HG03469 (cell line): ENCODE measurements around the gene KIRREL3.

Experiments
- ATAC-seq: cut with Tn5 transposase; IDR thresholded peaks from one replicate; pipeline ENCODE4 v1.9.1; 2021; ENCODE audit warnings: mild to moderate bottlenecking, moderate library complexity, moderate number of reproducible peaks; ENCODE audit not compliant: unreplicated experiment

Gene KIRREL3

DNA sequence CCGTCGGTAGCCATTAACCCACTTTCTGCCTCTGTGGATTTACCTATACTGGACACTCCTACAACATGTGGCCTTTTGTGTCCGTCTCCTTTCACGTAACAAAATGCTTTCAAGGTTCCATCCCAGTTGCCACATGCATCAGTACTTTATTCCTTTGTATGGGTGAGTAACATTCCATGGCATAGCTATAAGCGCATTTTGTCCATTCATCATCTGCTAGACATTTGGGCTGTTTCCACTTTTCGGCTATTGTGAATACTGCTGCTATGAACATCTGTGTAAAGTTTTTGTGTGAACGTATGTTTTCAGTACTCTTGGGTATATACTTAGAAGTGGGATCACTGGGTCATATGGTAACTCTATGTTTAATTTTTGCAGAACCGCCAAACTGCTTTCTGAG lies 387.9 kb downstream of the KIRREL3 start:
- no peak for ATAC-seq

- ATAC-seq: no peak
These were observed 389.1 kb downstream of the KIRREL3 start for GRCh38 chr11:126611438-126611837.

DNA sequence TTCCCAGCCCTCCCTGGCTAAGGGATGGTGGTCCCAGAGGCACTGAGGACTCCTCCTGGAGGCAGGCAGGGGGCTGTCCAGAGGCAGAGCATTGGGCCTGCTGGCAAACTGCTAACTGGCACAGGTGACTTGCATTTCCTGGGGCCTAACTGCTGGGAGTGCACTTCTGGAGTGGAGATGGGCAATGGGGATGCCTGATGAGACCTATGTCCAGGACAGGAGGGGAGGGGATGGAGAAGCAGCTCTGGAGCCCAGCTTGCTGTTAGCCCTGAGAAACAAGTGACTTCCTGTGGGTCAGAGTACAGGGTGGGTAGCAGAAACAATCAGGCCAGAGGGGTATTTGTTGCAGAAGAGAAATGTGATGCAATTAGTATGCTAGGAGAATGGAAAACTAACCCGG lies 391.9 kb downstream of the KIRREL3 start:
- ATAC-seq: no peak

DNA sequence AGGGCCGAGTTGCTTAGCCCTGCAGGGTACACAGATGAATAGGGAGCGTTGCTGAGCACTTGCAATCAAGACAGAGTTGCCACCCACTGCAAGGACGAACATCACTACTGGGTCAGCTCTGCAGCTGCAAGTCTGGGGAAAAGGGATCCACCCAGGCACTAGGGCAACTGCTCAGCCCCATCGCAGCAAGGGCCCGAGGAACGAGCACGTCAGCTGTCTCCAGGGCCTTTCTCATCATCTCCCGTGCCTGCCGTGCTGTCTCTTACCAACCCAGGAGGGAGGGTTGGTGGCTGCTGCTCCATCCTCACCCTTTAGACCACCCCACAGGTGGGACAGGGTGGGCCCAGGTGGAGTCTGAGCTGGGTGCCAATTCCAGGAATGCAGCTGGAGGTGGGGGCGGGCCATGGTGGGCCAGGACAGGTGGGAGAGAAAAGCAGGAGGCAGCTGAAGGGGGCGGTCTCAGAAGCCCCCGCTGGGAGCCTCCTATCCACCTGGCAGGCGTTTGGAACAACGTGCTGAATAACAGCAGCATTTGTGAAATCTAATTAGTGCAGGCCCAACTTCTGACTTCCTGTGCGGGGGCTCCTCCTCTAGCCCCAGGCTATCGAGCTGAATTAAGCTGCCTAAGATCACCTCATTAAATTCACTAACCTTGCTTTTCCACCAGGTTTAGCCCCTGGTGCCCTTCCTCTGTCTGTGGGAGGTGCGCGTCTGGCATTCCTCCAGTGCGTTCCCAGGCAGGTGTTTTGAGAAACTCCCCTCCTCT lies 392.6 kb downstream of the KIRREL3 start:
- no peak for ATAC-seq

DNA sequence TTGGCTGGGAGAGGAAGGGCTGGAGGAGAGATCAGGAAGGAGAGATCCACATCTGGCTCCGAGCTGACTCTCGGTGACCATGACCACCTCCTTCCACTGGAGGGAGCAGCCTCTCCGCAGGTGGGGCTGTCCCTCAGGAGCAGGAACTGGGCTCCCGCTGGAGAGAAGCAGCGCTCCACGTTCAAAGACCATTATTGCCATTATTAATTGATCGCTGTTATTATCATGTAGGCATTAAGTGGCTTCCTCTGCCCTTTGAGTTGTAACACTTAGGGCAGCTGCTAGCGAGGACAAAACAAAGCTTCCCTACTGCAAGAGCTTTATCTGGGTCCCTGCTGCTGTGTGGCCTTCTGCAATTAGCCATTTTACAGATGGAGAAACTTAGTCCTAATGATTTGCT lies 393.2 kb downstream of the KIRREL3 start:
- ATAC-seq: no peak

DNA sequence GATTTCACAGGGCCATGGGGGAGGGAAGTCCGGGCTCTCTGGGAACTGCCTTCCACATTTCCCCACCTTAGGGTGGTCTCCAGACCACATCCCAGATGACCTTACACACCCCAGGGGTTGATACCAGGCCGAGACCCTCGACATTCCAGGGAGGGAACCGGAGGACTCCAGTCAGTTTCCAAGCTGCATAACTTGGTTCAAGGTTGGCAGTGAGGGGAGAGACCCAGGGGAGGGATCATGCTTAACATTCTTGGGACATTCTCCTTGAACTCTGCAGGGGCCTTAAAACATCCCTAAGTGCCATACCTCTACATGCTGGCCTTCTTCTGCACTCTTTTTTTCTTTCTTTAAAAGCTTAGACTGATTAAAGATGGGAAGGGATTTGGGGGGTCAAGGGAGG lies 394.1 kb downstream of the KIRREL3 start:
- no peak for ATAC-seq

- no peak for ATAC-seq
These were observed 396.1 kb downstream of the KIRREL3 start for GRCh38 chr11:126604461-126604860.

- no peak for ATAC-seq
These were observed 397.1 kb downstream of the KIRREL3 start for GRCh38 chr11:126603486-126603885.

DNA sequence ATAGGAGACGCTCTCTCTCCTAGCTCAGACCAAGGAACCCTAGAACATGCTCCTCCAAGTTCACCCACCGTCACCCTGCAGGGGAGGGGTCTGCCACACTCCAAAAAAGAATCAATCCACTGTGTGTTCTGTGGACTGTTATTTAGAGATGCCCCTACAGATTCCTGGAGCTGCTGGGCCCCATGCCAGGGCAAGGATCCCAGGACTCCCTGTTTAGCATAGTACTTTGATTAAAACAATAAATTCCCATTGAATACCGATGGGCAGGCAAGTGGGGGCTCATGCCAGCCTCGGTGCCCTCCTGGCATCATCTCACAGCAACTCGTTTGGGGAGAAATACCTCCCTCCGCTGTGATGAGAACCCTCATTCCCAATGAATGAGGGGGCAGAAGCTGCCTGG lies 397.6 kb downstream of the KIRREL3 start:
- ATAC-seq: no peak

- no peak for ATAC-seq
These were observed 398.1 kb downstream of the KIRREL3 start for GRCh38 chr11:126602349-126602940.

DNA sequence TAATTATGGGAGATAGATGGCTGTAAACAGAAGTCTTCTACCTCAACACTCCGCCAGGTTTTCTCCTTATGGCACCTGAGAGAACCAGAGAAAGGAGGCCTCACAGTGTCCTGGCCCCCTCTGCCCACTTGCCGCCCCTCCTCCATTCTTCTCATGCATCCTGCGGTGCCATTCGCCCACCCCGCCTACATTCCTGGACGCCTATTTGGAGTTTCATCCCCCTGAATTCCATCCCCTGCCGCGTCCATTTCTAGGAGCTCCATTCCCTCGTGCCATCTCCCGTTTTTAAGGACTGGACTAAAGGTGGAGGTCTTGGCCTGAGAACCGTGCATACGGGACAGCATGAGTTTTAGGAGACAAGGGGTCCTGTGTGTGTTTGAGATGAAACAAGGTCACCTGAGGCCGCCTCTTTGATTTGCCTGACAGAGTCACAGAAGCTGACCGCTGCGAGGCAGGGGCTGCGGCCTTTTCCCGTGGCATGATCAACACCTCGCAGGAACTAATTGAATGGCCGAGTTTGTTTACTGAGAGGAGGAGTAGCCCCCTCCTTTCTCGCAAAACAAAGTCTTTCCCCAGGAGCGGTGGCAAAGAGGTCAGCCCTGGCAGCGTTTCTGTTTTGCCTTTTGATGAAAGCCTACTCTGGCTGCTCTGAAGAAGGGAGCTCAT lies 398.9 kb downstream of the KIRREL3 start:
- no peak for ATAC-seq

GRCh38 chr11:126601136-126601535 lies 399.4 kb downstream of the KIRREL3 start:
- ATAC-seq: no peak

- ATAC-seq: no peak
These were observed 401.2 kb downstream of the KIRREL3 start for GRCh38 chr11:126599217-126599897.

GRCh38 chr11:126598344-126599216 lies 402.0 kb downstream of the KIRREL3 start:
- ATAC-seq: no peak

DNA sequence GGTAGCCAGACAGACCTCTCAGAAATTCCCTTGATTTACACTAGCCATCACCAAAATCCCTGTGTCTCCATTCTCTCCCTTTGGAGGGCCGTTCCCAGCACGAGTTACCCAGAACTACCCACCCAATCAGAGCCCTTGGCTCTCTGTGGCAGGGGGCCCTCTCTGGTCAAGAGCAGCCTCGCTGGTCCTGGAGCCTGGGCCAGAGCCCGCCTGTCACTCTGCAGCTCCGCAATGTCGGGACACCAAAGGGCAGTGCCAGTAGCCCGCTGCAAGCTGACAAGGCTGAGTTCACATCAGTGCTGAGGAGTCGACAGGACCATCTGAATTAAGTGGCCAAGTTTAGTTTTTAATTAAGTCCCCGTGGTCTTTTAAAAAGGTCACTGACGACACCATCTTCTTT lies 403.5 kb downstream of the KIRREL3 start:
- no peak for ATAC-seq

DNA sequence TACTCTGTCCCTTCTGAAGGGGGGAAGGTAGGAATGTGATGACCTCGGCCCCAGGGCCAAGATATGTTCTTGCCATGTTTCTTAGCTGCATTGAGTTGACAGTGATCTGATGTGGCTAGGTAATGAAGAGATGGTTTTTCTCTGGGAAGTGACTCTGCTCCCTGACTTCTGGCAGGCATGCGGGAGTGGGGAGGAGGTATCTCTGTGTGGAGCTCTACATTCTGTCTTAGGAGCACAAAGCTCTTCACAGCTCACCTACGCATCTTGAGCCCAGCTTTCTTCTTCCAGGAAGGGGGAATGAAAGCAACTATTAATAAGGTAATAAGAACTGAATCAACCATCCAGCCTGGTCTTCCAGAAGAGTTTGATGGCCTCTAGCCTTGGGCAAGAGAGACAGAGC lies 404.1 kb downstream of the KIRREL3 start:
- ATAC-seq: no peak

- ATAC-seq: no peak
These were observed 405.0 kb downstream of the KIRREL3 start for GRCh38 chr11:126595560-126595959.

DNA sequence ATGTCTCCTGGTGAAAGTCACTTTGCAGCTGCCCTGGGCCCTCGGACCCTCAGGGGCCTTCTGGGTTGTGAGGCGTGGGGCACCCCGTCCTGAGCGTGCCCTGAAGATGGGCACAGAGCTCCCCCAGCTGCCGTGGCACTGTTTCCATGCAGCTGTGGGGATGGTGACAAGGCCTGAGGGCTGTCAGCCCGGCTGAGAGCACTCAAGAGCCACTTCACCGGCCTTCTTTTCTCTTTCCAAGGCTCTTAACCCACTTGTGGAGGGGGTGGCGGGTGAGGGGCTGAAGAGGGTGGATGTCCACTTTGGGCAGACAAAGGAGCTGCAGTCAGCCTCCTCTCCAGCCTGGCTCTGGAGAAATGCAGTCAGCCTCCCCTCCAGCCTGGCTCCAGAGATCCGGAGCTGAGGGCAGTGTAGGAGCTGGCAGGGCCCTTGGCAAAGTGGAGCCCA lies 405.6 kb downstream of the KIRREL3 start:
- ATAC-seq: no peak

GRCh38 chr11:126592496-126593410 lies 407.8 kb downstream of the KIRREL3 start:
- no peak for ATAC-seq
